ENCODE measurements around the gene CDKN3. TPM values are rescaled to one million over a fixed set of nuclear protein-coding genes. Genes with fewer than 3 reads are reported as not detected.

CDKN3 gene
- polyA plus RNA-seq, 1 experiment = 28.7 TPM

DNA sequence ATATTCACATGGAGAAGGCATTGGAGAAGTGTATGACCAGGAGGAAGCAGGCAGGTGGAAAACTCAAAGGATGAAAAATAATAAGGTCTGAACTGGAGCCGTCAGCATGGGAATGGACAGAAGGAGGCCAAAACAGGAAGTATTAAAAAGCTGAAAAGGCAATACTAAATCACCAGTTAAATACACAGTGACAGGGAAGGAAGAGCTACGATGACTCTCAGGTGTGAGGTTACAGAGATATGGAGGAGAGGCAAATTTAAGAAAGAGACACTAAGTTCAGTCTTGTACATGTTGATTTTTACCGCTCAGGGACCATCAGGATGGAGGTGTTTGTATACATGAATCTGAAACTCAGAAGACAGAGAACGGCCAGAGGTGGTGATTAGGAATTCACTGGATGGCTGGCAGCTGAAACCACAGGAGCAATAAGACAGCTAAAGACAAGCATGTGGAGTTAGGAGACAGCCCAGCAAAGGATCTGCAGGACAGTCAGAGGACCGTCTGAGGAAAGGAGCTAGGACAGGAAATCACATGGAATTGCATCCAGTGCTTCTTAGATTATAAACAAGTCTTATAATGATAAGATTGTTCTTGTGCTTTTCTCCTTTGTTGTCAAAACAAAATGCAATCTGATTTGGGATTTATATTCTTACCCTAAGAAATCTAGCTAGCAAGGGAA is 33.9 kb upstream of the CDKN3 start:
- no peak for DNase-seq (ENCODE audit: low read depth)
- TF ChIP-seq, protein P1, sequence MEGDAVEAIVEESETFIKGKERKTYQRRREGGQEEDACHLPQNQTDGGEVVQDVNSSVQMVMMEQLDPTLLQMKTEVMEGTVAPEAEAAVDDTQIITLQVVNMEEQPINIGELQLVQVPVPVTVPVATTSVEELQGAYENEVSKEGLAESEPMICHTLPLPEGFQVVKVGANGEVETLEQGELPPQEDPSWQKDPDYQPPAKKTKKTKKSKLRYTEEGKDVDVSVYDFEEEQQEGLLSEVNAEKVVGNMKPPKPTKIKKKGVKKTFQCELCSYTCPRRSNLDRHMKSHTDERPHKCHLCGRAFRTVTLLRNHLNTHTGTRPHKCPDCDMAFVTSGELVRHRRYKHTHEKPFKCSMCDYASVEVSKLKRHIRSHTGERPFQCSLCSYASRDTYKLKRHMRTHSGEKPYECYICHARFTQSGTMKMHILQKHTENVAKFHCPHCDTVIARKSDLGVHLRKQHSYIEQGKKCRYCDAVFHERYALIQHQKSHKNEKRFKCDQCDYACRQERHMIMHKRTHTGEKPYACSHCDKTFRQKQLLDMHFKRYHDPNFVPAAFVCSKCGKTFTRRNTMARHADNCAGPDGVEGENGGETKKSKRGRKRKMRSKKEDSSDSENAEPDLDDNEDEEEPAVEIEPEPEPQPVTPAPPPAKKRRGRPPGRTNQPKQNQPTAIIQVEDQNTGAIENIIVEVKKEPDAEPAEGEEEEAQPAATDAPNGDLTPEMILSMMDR (IDR thresholded peaks at IDR 0.05; ENCODE audit: insufficient read depth, low read depth, low read length) = no peak
- ChIA-PET CTCF (interaction anchor here (1.0 to 3.2 kb wide), 6 partner anchors 9 to 411 kb away, joined by 3 to 15 read pairs (median 5); no protein-coding TSS in a partner anchor), POLR2A (no interaction called here)
- Histone ChIP-seq H3K36me3 (ENCODE audit: control insufficient read depth, insufficient read depth, low read length) (no peaks in the 10 kb centered on the region), H3K27me3 (ENCODE audit: control insufficient read depth, insufficient read depth, low read length) (no peaks in the 10 kb centered on the region), H3K4me3 (ENCODE audit: low read depth, low read length) (no peak overlapping the region)

GRCh38 chr14:54364555-54365415 is 32.0 kb upstream of the CDKN3 start:
- CTCF ChIA-PET = interaction anchor here (0.5 to 3.2 kb wide), 4 partner anchors 17 to 66 kb away, joined by 3 to 15 read pairs (median 3); no protein-coding TSS in a partner anchor
- TF ChIP-seq, protein P1 (IDR thresholded peaks at IDR 0.05; ENCODE audit: insufficient read depth, low read depth, low read length) = no peak
- POLR2A ChIA-PET = no interaction called here
- no peak overlapping the region for H3K4me3 ChIP-seq (ENCODE audit: low read depth, low read length)
- H3K27me3 ChIP-seq (ENCODE audit: control insufficient read depth, insufficient read depth, low read length) = no peaks in the 10 kb centered on the region
- DNase-seq (ENCODE audit: low read depth) = no peak
- no peaks in the 10 kb centered on the region for H3K36me3 ChIP-seq (ENCODE audit: control insufficient read depth, insufficient read depth, low read length)

DNA sequence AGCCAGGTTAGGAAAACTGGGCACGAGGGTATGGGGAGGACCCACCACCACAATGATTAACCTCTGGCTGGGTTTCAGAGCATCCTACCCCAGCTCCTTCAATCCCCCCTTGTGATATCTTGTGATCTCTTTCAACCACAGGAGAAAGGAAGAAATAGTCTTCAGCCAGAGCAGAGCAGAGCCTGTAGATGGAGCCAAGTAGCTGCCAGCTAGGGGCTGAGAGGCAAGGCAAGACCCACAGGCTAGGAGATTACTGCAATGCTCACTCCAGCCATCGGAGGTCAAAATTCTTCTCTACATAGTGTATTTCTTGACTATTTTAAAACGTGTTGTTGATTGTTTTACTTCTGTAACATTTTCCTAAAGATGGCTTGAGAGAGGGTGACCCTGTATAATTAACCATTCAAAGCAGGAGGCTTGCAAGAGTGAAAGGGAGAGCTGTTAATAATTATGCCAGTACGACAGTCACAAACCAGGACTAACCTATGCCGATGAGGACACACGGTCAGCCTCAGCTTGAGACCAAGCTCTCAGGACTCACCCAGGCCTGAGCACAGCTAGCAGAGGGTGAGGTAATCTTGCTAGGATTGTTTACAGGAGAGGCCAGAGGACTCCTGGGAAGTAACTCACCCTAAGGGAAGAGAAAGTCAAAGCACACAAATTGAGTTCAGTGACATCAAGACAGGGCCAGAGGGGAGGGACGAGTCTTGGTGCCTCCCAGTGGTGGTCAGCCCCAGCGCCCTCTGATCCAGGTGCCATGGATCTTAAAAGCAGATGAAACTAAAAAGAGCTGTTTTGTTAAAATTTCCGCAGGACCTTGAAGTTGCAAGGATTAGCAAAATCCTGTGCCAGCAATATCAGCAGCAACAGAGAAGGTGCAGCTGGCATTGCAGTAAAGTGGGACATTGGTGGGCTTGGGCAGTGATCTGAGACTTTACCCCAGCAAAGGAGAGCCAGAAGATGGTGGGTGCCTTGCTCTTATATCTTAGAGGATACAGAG is 29.8 kb upstream of the CDKN3 start:
- TF ChIP-seq, protein P1 (IDR thresholded peaks at IDR 0.05; ENCODE audit: insufficient read depth, low read depth, low read length) = peak; percentile 78
- DNase-seq (ENCODE audit: low read depth) = no peak
- POLR2A ChIA-PET = no interaction called here
- CTCF ChIA-PET = interaction anchor here (0.6 to 3.2 kb wide), 17 partner anchors 11 to 438 kb away, joined by 3 to 19 read pairs (median 5); partner anchors contain the start of gene CDKN3
- Histone ChIP-seq H3K4me3 (ENCODE audit: low read depth, low read length) (no peak overlapping the region), H3K27me3 (ENCODE audit: control insufficient read depth, insufficient read depth, low read length) (no peaks in the 10 kb centered on the region), H3K36me3 (ENCODE audit: control insufficient read depth, insufficient read depth, low read length) (no peaks in the 10 kb centered on the region)

GRCh38 chr14:54368291-54368690 is 28.5 kb upstream of the CDKN3 start:
- TF ChIP-seq, protein P1 (IDR thresholded peaks at IDR 0.05; ENCODE audit: insufficient read depth, low read depth, low read length) = no peak

More at GRCh38 chr14:54368291-54368690, 28.5 kb upstream of the CDKN3 start:
- H3K36me3 ChIP-seq (ENCODE audit: control insufficient read depth, insufficient read depth, low read length) = no peaks in the 10 kb centered on the region
- H3K27me3 ChIP-seq (ENCODE audit: control insufficient read depth, insufficient read depth, low read length) = no peaks in the 10 kb centered on the region
- ChIA-PET CTCF (interaction anchor here (0.8 to 3.2 kb wide), 7 partner anchors 20 to 1070 kb away, joined by 3 to 19 read pairs (median 6); partner anchors contain the start of gene CDKN3), POLR2A (no interaction called here)
- H3K4me3 ChIP-seq (ENCODE audit: low read depth, low read length) = no peak overlapping the region
- no peak for DNase-seq (ENCODE audit: low read depth)
